Cardiac ventricle fibroblast (primary cell): ENCODE results near the gene ZNF292. TPM values are rescaled to one million over a fixed set of nuclear protein-coding genes. Genes with fewer than 3 reads are reported as not detected.

ENCODE experiments used
- total RNA-seq: library from RNA; depleted of rRNA; stranded (reverse); fragments of >200 nt; gene quantifications from 2 replicates; pipeline ENCODE4 v1.2.3, GENCODE V29; 2015

The ZNF292 gene
- total RNA-seq, result 17.7 and 19.0 TPM in 2 replicates

DNA sequence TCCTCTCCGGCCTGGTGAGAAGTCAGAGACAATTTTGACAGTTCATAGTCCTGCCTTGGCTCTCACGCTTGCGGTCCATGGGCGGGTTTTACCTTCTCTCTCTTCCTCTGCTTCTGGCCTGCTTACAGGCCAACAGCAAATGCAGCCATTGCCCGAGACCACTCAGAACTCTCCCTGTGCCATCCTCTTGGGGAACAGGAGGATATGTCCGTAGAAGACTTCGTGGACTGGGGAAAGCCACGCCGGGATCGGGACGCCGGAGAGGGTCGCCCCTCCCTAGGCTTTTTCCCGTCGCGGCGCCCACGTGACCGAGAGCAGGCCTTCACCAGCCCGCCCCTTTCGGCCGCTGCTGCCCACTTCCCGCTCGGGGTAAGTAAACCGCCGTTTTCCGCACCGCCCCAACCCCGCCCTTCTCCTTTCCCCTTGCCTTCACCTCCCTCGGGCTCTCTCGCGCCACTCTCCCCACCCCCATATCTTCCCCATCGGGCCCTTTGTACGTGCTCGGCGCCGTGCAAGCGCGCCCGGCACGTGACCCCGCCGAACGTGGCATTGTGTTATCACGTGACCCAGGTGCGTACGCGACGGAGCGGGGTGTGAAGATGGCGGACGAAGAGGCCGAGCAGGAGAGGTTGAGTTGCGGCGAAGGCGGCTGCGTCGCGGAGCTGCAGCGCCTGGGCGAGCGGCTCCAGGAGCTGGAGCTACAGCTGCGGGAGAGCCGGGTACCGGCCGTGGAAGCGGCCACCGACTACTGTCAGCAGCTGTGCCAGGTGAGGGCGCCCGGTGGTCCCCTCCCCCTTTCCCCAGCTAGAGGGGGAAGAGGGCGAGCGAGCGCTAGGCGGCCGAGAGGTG lies at the start of gene ZNF292:
Gene ZNF292, plus strand, starts transcription at position 573 of the 849 bp plus-strand sequence. Its CDS starts 27 bp downstream, at position 600.

Other genes with a start within 250 kb of the ZNF292 start
- not detected in 2 replicates for gene HTR1E, start 218.0 kb upstream of the ZNF292 start, total RNA-seq
- not detected in 2 replicates for gene CGA, start 60.5 kb upstream of the ZNF292 start, total RNA-seq
- 2.4 and 7.3 TPM in 2 replicates for gene SMIM8, start 167.0 kb downstream of the ZNF292 start, total RNA-seq
- not detected in 2 replicates for gene GJB7, start 173.7 kb downstream of the ZNF292 start, total RNA-seq
- gene C6orf163, start 189.2 kb downstream of the ZNF292 start, total RNA-seq, result 0.44 and 0.68 TPM in 2 replicates